Measurements from ENCODE around the gene RBM24.

DNA sequence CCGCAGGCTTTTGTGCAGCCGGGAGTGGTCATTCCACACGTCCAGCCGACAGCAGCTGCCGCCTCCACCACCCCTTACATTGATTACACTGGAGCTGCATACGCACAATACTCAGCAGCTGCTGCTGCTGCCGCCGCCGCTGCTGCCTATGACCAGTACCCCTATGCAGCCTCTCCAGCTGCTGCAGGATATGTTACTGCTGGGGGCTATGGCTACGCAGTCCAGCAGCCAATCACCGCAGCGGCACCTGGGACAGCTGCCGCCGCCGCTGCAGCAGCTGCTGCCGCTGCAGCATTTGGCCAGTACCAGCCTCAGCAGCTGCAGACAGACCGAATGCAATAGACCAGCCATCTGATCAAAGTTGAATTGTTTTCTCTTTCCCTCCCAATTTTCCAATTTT, 10.6 kb downstream of the RBM24 start:
- TF ChIP-seq CTCF (IDR thresholded peaks at IDR 0.05; ENCODE audit: extremely low read depth in 1 of 2, insufficient read depth in 1 of 2, low read depth in 1 of 2, low read length in 2 of 2): no peak
- TF ChIP-seq FOS (IDR thresholded peaks at IDR 0.05; ENCODE audit: borderline replicate concordance, insufficient read depth, low read length): no peak
- no peak for TF ChIP-seq POLR2AphosphoS5 (IDR thresholded peaks at IDR 0.05; ENCODE audit: insufficient read depth, low read depth, low read length)
- no peak for TF ChIP-seq POLR2A (IDR thresholded peaks at IDR 0.05; ENCODE audit: low read depth, low read length)
- TF ChIP-seq MAX (IDR thresholded peaks at IDR 0.05; ENCODE audit: insufficient read depth, insufficient read length): no peak
- no peak for TF ChIP-seq GATA2 (IDR thresholded peaks at IDR 0.05; ENCODE audit: insufficient read depth, insufficient read length, low read depth, low read length)
- TF ChIP-seq EZH2 (IDR thresholded peaks at IDR 0.05; ENCODE audit: borderline replicate concordance, low read depth, low read length, severe bottlenecking): no peak
- TF ChIP-seq MYC (IDR thresholded peaks at IDR 0.05; ENCODE audit: low read depth, low read length): no peak

Measured in endothelial cell of umbilical vein (primary cell).